H9 (cell line): ENCODE measurements around the gene FAR1. TPM values are rescaled to one million over a fixed set of nuclear protein-coding genes. Genes with fewer than 3 reads are reported as not detected.

Experiments used
- DNase-seq: peaks from one replicate; pipeline ENCODE4 v3.0.0-alpha.2; 2017
- H2AFZ ChIP-seq: one replicate; pipeline ENCODE4 v1.6.1; 2013; ENCODE audit warnings: mild to moderate bottlenecking, low read length, control low read depth, moderate library complexity
- H2AK5ac ChIP-seq: 2 replicates; pipeline ENCODE4 v1.6.1; 2013; ENCODE audit warnings: low read length, control low read depth, mixed read lengths; ENCODE audit not compliant: insufficient read length
- H2BK120ac ChIP-seq: one replicate; pipeline ENCODE4 v1.6.1; 2013; ENCODE audit warnings: low read depth, mild to moderate bottlenecking, low read length, control low read depth, inconsistent platforms; ENCODE audit not compliant: poor library complexity, severe bottlenecking
- H2BK12ac ChIP-seq: 2 replicates; pipeline ENCODE4 v1.6.1; 2013; ENCODE audit warnings: low read length, control low read depth, mixed read lengths, low read depth; ENCODE audit not compliant: insufficient read length
- H2BK15ac ChIP-seq: 2 replicates; pipeline ENCODE4 v1.6.1; 2013; ENCODE audit warnings: low read depth, low read length, control low read depth
- H2BK20ac ChIP-seq: one replicate; pipeline ENCODE4 v1.6.1; 2013; ENCODE audit warnings: low read depth, mild to moderate bottlenecking, low read length, control low read depth, inconsistent platforms; ENCODE audit not compliant: poor library complexity, severe bottlenecking
- H2BK5ac ChIP-seq: 2 replicates; pipeline ENCODE4 v1.6.1; 2013; ENCODE audit warnings: low read length, control low read depth, mixed read lengths; ENCODE audit not compliant: insufficient read length
- H3K14ac ChIP-seq: 2 replicates; pipeline ENCODE4 v1.6.1; 2013; ENCODE audit warnings: low read length, control low read depth; ENCODE audit not compliant: insufficient read depth
- H3K18ac ChIP-seq: 2 replicates; pipeline ENCODE4 v1.6.1; 2013; ENCODE audit warnings: low read depth, mild to moderate bottlenecking, mixed read lengths, low read length, control low read depth; ENCODE audit not compliant: insufficient read length
- H3K23ac ChIP-seq: 2 replicates; pipeline ENCODE4 v1.6.1; 2013; ENCODE audit warnings: low read length, control low read depth, mixed read lengths, low read depth; ENCODE audit not compliant: insufficient read length
- H3K23me2 ChIP-seq: 2 replicates; pipeline ENCODE4 v1.6.1; 2013; ENCODE audit warnings: low read depth, mild to moderate bottlenecking, mixed read lengths, low read length, control low read depth; ENCODE audit not compliant: insufficient read length, poor library complexity, severe bottlenecking
- H3K27ac ChIP-seq: 2 replicates; pipeline ENCODE4 v1.5.1; 2013; ENCODE audit warnings: low read length, control low read depth, mixed read lengths, low read depth; ENCODE audit not compliant: insufficient read length
- H3K27me3 ChIP-seq: 2 replicates; pipeline ENCODE4 v1.6.1; 2013; ENCODE audit warnings: low read length, control low read depth, inconsistent platforms; ENCODE audit not compliant: insufficient read depth
- H3K4ac ChIP-seq: 2 replicates; pipeline ENCODE4 v1.6.1; 2013; ENCODE audit warnings: low read depth, mild to moderate bottlenecking, control low read depth, inconsistent platforms, low read length, moderate library complexity
- H3K4me1 ChIP-seq: 2 replicates; pipeline ENCODE4 v1.6.1; 2013; ENCODE audit warnings: low read length, control low read depth, inconsistent platforms; ENCODE audit not compliant: insufficient read depth
- H3K4me2 ChIP-seq: 2 replicates; pipeline ENCODE4 v1.6.1; 2013; ENCODE audit warnings: low read length, control low read depth, mixed read lengths; ENCODE audit not compliant: insufficient read length, insufficient read depth
- H3K56ac ChIP-seq: 2 replicates; pipeline ENCODE4 v1.6.1; 2013; ENCODE audit warnings: low read depth, mild to moderate bottlenecking, mixed read lengths, low read length, control low read depth; ENCODE audit not compliant: insufficient read length
- H3K79me1 ChIP-seq: 2 replicates; pipeline ENCODE4 v1.6.1; 2013; ENCODE audit warnings: low read depth, mild to moderate bottlenecking, moderate library complexity, low read length, control low read depth, inconsistent platforms; ENCODE audit not compliant: insufficient read depth, poor library complexity, severe bottlenecking
- H3K79me2 ChIP-seq: 2 replicates; pipeline ENCODE4 v1.6.1; 2013; ENCODE audit warnings: low read length, control low read depth, inconsistent platforms; ENCODE audit not compliant: insufficient read depth
- H3K9ac ChIP-seq: 2 replicates; pipeline ENCODE4 v1.6.1; 2013; ENCODE audit warnings: low read length, control low read depth, mixed read lengths; ENCODE audit not compliant: insufficient read length; ENCODE audit errors: extremely low read depth
- H3K9me3 ChIP-seq: one replicate; pipeline ENCODE4 v1.6.1; 2013; ENCODE audit warnings: low read depth, low read length, inconsistent platforms; ENCODE audit not compliant: control insufficient read depth
- H3T11ph ChIP-seq: one replicate; pipeline ENCODE4 v1.6.1; 2013; ENCODE audit warnings: mild to moderate bottlenecking, low read length, control low read depth, inconsistent platforms
- H4K20me1 ChIP-seq: one replicate; pipeline ENCODE4 v1.6.1; 2013; ENCODE audit not compliant: control insufficient read depth, insufficient read length, insufficient read depth
- H4K5ac ChIP-seq: 2 replicates; pipeline ENCODE4 v1.6.1; 2013; ENCODE audit warnings: low read depth, mild to moderate bottlenecking, mixed read lengths, low read length, control low read depth; ENCODE audit not compliant: insufficient read length
- H4K8ac ChIP-seq: replicated peaks from 2 replicates; pipeline ENCODE4 v1.6.1; 2013; ENCODE audit warnings: low read length, control low read depth, mixed read lengths, low read depth; ENCODE audit not compliant: insufficient read length
- H4K91ac ChIP-seq: 2 replicates; pipeline ENCODE4 v1.6.1; 2013; ENCODE audit warnings: low read depth, mild to moderate bottlenecking, moderate library complexity, mixed read lengths, low read length, control low read depth; ENCODE audit not compliant: insufficient read length
- H3K27ac Mint-ChIP-seq, 3 experiments: 2 replicates in 2 of 3; 3 replicates in 1 of 3; pipeline ENCODE4 v1.8.0; 2020 to 2021; ENCODE audit warnings: mixed read lengths in 3 of 3, mild to moderate bottlenecking in 1 of 3, moderate library complexity in 1 of 3
- H3K27me3 Mint-ChIP-seq: 2 replicates; pipeline ENCODE4 v1.8.0; 2021; ENCODE audit warnings: low read depth, mild to moderate bottlenecking, moderate library complexity, mixed read lengths
- H3K36me3 Mint-ChIP-seq, 3 experiments: 2 replicates in 2 of 3; 3 replicates in 1 of 3; pipeline ENCODE4 v1.8.0; 2020 to 2021; ENCODE audit warnings: low read depth in 3 of 3, mixed read lengths in 3 of 3; ENCODE audit not compliant: insufficient read depth in 1 of 3
- H3K4me1 Mint-ChIP-seq, 2 experiments: 2 replicates each; pipeline ENCODE4 v1.8.0; 2020; ENCODE audit warnings: mixed read lengths in 2 of 2
- H3K4me3 Mint-ChIP-seq, 2 experiments: 2 replicates in 1 of 2; 3 replicates in 1 of 2; pipeline ENCODE4 v1.8.0; 2020 to 2021; ENCODE audit warnings: mild to moderate bottlenecking in 2 of 2, mixed read lengths in 2 of 2, moderate library complexity in 1 of 2
- H3K9me3 Mint-ChIP-seq, 2 experiments: 2 replicates in 1 of 2; 3 replicates in 1 of 2; pipeline ENCODE4 v1.8.0; 2020; ENCODE audit warnings: mild to moderate bottlenecking in 2 of 2, mixed read lengths in 2 of 2, moderate library complexity in 1 of 2
- CTCF ChIP-seq: fragments of 200-600 bp; sonication (generic); conservative IDR thresholded peaks from 3 replicates; pipeline ENCODE4 v1.8.0; 2021; ENCODE audit warnings: antibody characterized with exemption, mild to moderate bottlenecking
- WGBS: extraction: QIAGEN DNeasy Blood & Tissue Kit; methylation state at CpG from one replicate; pipeline ENCODE4 v1.1.7; 2013; ENCODE audit warnings: missing lambda C conversion rate, low lambda C conversion rate, mixed read lengths; ENCODE audit not compliant: insufficient read length; ENCODE audit errors: extremely low coverage; 5-methylcytosine and 5-hydroxymethylcytosine counted together
- total RNA-seq: library from RNA; stranded (reverse); gene quantifications from 2 replicates; pipeline ENCODE4 v1.2.1, GENCODE V29; 2021

FAR1 gene
- total RNA-seq, 1 experiment from 2014 or later = 72.5 TPM

DNA sequence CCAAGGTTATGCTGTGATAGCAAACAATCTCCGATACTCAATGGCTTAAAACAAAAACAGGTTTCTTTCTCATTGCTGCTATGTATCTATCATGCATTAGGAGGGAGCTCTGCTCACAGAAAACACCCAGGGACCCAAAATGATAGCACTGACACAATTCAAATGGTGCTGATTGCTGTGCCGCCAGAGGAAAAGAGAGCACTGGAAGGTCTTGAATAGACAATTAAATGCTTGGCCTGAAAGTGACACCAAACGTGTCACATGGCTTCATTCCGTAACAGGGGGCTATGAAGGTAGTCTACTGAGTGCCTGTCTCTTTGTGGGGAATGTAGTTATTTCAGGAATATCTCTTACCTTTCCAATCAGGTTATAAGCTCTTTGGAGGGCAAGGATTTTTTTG lies 94.2 kb downstream of the FAR1 start:
- no peaks in the 10 kb centered on the region for H3K9me3 Mint-ChIP-seq
- H3K4ac ChIP-seq = no peak overlapping the region
- no CpG with 5 or more reads among the region's 4 CpGs for WGBS

More for the DNA sequence above, 94.2 kb downstream of the FAR1 start:
- Histone ChIP-seq H3K9me3 (no peaks in the 10 kb centered on the region), H3K9ac (no peak overlapping the region), H3K27me3 (no peaks in the 10 kb centered on the region), H3T11ph (no peak overlapping the region), H4K8ac (no peak overlapping the region), H3K14ac (no peak overlapping the region), H2BK12ac (no peak overlapping the region), H3K23ac (no peak overlapping the region), H3K23me2 (peaks cover 2% of the 10 kb centered on the region), H2BK5ac (no peak overlapping the region), H3K18ac (no peak overlapping the region), H3K79me1 (no peaks in the 10 kb centered on the region), H3K56ac (no peak overlapping the region), H2AFZ (no peak overlapping the region), H2BK120ac (no peak overlapping the region), H4K20me1 (no peaks in the 10 kb centered on the region), H3K4me1 (peaks cover 2% of the 10 kb centered on the region; the same call in 1 of the 2 replicates), H3K27ac (no peak overlapping the region), H2BK15ac (no peak overlapping the region), H3K79me2 (no peaks in the 10 kb centered on the region), H4K5ac (no peak overlapping the region), H2AK5ac (no peak overlapping the region), H4K91ac (no peak overlapping the region), H2BK20ac (no peak overlapping the region), H3K4me2 (no peak overlapping the region)
- no peak for TF ChIP-seq CTCF
- no peak for DNase-seq
- Mint-ChIP-seq H3K4me3 (no peak overlapping the region), H3K27me3 (no peaks in the 10 kb centered on the region), H3K36me3 (no peaks in the 10 kb centered on the region), H3K4me1 (peaks cover 6 to 7% of the 10 kb centered on the region in 2 experiments; a peak in 3 of 4 replicates), H3K27ac (no peak overlapping the region)
